Measurements from ENCODE around the gene SOCS1. TPM values are rescaled to one million over a fixed set of nuclear protein-coding genes. Genes with fewer than 3 reads are reported as not detected.
A peak's percentile ranks its signal among the peaks of the same experiment; 100 is the strongest.

Gene SOCS1
- total RNA-seq, 2 donors from 2014 or later = 16.9 to 22.6 TPM

- H3K4me3 ChIP-seq = peak overlapping the region; percentile 61
- no peak for DNase-seq (ENCODE audit: low spot score)
- H3K27ac ChIP-seq = no peak overlapping the region
- no peaks in the 10 kb centered on the region for H3K9me3 ChIP-seq
- no peak for TF ChIP-seq CTCF (IDR thresholded peaks at IDR 0.05)
- H3K4me1 ChIP-seq (ENCODE audit: control insufficient read depth in 1 of 2, low read depth in 2 of 2) = peaks cover 6 to 26% of the 10 kb centered on the region in 2 donors
- H3K36me3 ChIP-seq = no peaks in the 10 kb centered on the region
- no peak for ATAC-seq (ENCODE audit: insufficient number of reproducible peaks, low FRiP score, low read depth)
- no peaks in the 10 kb centered on the region for H3K27me3 ChIP-seq (replicated peaks; ENCODE audit: insufficient read depth)
Observed at GRCh38 chr16:11296706-11297491, 40.9 kb upstream of the SOCS1 start.

DNA sequence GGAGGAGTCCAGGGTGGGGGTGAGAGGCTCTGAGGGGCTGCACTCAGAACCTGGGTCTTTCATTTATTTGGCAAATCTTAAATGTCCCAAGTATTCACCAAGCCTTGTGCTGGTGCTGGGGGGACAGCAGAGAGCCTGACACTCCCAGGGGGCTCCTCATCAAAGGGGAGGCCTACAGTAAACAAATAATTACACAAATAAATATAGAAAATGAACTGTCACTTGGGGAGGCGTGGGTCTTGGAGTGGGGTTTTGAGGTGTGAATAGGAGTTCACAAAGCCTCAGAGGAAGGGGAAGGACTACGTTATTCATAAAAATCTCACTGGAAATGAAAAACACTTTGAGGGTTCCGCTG lies 40.3 kb upstream of the SOCS1 start:
- H3K36me3 ChIP-seq = no peaks in the 10 kb centered on the region
- H3K27ac ChIP-seq = no peak overlapping the region
- ATAC-seq (ENCODE audit: insufficient number of reproducible peaks, low FRiP score, low read depth) (no peak), DNase-seq (ENCODE audit: low spot score) (no peak)
- no peak overlapping the region for H3K4me3 ChIP-seq
- no peaks in the 10 kb centered on the region for H3K27me3 ChIP-seq (replicated peaks; ENCODE audit: insufficient read depth)
- H3K9me3 ChIP-seq = no peaks in the 10 kb centered on the region
- peaks cover 6 to 26% of the 10 kb centered on the region in 2 donors for H3K4me1 ChIP-seq (ENCODE audit: control insufficient read depth in 1 of 2, low read depth in 2 of 2)
- TF ChIP-seq CTCF (IDR thresholded peaks at IDR 0.05) = no peak

DNA sequence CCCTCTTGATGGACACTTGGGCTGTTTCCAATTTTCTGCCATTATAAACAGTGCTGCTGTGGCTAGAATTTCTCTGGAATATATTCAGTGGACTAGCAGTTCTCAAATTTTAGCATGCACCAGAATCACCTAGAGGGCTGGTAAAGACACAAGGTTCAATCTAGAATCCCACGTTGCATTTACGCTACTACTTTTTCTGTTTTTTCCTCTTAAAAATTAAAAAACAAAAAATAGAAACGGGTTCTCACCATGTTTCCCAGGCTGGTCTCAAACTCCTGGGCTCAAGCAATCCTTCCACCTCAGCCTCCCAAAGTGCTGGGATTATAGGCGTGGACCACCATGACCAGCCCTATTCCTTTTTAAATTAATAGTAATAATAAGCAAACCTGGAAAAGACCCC lies 39.7 kb upstream of the SOCS1 start:
- no peak for ATAC-seq (ENCODE audit: insufficient number of reproducible peaks, low FRiP score, low read depth)
- no peaks in the 10 kb centered on the region for H3K36me3 ChIP-seq
- H3K27me3 ChIP-seq (replicated peaks; ENCODE audit: insufficient read depth) = no peaks in the 10 kb centered on the region
- H3K4me3 ChIP-seq = no peak overlapping the region
- DNase-seq (ENCODE audit: low spot score) = no peak
- no peaks in the 10 kb centered on the region for H3K9me3 ChIP-seq
- peaks cover 6 to 26% of the 10 kb centered on the region in 2 donors for H3K4me1 ChIP-seq (ENCODE audit: control insufficient read depth in 1 of 2, low read depth in 2 of 2)
- no peak for TF ChIP-seq CTCF (IDR thresholded peaks at IDR 0.05)
- H3K27ac ChIP-seq = no peak overlapping the region

DNA sequence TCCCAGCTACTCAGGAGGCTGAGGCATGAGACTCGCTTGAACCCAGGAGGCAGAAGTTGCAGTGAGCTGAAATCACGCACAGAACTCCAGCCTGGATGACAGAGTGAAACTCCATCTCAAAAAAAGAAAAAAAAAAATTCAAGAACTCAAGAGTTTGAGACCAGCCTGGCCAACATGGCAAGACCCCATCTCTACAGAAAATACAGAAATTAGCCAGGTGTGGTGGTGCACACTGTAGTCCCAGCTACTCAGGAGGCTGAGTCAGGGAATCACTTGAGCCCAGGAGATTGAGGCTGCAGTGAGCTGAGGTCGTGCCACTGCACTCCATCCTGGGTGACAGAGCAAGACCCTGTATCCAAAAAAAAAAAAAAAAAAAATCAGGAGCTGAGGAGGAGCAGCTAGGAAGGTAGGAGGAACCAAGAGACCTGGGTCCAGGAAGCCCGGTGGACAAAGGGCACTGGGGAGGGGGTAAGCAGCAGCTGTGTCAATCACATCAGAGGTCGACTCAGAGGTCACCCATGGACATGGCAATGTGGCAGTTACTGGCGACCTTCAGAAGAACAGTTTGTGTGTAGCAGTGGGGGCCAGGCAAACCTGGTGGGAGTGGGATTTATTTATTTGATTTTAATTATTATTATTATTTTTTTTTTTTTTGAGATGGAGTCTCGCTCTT lies 36.2 kb upstream of the SOCS1 start:
- Histone ChIP-seq H3K4me3 (no peak overlapping the region), H3K27me3 (replicated peaks; ENCODE audit: insufficient read depth) (no peaks in the 10 kb centered on the region), H3K4me1 (ENCODE audit: control insufficient read depth in 1 of 2, low read depth in 2 of 2) (peaks cover 5 to 15% of the 10 kb centered on the region in 2 donors), H3K36me3 (no peaks in the 10 kb centered on the region), H3K27ac (no peak overlapping the region), H3K9me3 (no peaks in the 10 kb centered on the region)
- TF ChIP-seq CTCF (IDR thresholded peaks at IDR 0.05) = no peak
- ATAC-seq (ENCODE audit: insufficient number of reproducible peaks, low FRiP score, low read depth) (no peak), DNase-seq (ENCODE audit: low spot score) (no peak)

DNA sequence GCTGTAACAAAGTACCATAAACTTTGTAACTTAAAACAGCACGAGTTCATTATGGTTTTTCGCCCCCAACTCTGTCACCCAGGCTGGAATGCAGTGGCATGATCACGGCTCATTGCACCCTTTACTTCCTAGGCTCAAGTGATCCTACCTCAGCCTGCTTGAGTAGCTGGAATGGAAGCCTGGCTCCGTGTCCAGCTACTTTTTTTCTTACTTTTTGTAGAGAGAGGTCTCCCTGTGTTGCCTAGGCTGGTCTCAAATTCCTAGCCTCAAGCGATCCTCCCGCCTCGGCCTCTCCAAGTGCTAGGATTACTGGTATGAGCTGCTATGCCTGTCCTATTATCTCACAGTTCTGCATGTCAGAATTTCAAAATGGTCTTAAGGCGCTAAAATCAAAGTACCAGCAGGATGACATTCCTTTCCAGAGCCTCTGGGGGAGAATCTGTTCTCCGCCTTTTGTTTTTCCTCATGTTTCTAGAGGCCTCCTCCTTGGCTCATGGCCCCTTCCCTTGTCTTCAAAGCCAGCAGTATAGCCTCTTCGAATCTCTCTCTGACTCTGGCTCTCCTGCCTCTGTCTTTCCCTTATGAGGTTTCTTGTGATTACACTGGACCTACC lies 35.2 kb upstream of the SOCS1 start:
- ATAC-seq (ENCODE audit: insufficient number of reproducible peaks, low FRiP score, low read depth) = no peak
- TF ChIP-seq CTCF (IDR thresholded peaks at IDR 0.05) = no peak
- Histone ChIP-seq H3K4me3 (no peak overlapping the region), H3K36me3 (no peaks in the 10 kb centered on the region), H3K27me3 (replicated peaks; ENCODE audit: insufficient read depth) (no peaks in the 10 kb centered on the region), H3K27ac (no peak overlapping the region), H3K4me1 (ENCODE audit: control insufficient read depth in 1 of 2, low read depth in 2 of 2) (peaks cover 0 to 6% of the 10 kb centered on the region in 2 donors), H3K9me3 (no peaks in the 10 kb centered on the region)
- DNase-seq (ENCODE audit: low spot score) = no peak
